NCI-H128 (cell line): ENCODE results near the gene REEP1.

ENCODE experiments used
- DNase-seq: peaks from one replicate; lab custom pipeline; 2025; ENCODE audit not compliant: unreplicated experiment; lab: John Stamatoyannopoulos, UW

The REEP1 gene

GRCh38 chr2:86284401-86284841, 53.0 kb downstream of the REEP1 start:
- DNase-seq: no peak

DNA sequence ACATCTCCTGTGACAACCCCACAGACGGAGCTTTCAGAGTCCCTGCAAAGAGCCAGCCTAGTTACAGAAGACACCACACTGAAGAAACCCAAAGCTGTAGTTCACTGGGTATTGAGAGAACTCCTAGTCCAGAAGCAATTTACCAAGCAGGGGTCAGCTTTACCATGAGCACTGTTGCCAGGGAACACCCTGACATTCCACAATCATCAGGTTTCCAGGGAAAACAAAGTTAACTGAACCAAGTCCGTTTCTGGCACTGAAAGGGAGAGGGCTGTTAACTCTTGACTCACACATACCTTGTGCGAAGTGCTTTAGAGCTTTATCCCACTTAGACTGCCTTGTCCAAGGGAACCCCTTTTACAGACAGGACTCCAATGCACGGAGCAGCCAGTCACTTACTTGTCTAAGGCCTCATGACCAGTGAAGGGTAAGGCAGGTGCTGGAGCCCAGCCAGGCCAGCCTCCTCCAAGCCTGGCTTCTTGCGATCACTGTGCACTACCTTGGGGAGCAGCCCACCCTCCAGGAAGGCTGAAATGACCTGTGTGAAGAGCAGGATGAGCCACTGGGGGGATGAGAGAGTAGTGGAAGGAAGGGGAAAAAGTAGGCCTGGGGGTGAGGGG, 53.9 kb downstream of the REEP1 start:
- no peak for DNase-seq

GRCh38 chr2:86281066-86281700, 56.2 kb downstream of the REEP1 start:
- no peak for DNase-seq

- no peak for DNase-seq
These were observed 57.2 kb downstream of the REEP1 start for GRCh38 chr2:86280191-86280667.

DNA sequence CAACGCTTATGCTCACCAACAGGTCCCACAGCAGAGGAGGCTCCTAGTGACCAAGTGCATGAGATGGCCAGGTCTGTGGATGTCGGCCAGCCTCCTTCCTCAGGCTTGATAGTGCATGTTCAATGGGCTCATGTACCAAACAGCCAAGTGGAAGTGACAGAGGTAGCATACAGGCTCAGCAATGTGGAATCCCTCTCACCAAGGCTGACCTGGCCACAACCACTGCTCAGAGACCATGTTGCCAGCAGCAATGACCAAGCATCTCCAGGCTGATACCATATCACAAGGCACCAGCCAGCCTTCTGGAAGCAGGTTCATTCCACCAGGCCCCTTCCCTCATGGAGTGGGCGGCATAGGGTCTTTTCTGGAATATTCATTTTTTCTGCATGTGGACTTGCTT, 61.5 kb downstream of the REEP1 start:
- DNase-seq: no peak

DNA sequence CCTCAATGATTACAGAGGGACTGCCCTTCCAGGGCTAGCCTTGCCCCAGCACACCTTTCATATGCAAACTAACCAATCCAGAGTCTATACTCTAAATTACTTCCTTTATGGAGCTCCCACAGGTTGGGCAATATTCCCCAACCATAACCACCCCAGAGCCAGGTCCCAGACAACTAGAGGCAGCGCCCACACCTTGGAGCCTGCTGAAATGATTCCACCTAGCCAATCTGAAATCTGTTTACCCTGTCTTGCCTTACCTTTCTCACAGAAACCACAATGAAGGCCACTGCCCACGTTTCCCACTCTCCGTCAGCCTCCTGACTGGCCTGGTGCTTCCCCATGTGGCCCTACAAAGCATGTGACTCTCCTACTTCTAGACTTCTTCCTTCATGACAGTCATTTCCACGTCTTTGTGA, 62.0 kb downstream of the REEP1 start:
- DNase-seq: no peak

GRCh38 chr2:86274918-86275275, 62.5 kb downstream of the REEP1 start:
- DNase-seq: no peak

DNA sequence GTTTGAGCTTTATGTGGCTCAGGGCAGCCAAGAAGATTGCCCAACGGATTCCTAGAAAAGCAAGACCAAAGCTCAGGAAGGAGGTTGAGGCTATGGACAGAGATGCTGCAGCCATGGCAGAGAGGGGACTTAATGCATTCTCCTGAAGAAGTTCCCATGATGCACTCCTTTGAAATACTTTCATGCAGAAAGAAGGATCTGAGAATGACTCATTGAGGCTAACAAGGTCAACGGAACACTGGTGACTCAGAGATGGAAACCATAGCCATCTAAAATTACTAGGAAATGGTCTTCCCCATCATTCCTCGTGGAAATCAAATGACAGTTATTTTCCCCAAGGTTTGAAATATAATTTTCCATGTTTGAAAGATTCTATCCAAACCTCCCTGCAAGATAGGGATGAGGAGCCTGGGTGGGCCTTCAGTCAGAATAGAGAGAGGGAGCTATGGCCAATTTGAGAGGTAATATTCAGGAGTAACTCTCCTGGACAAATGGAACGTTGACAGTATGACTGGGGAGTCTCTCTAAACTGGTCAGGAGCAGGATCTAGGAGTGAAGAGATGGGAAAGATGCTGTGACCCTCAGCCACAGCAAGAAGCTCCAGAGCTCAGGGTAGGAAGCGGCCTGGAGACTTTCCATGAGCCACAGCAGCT, 63.0 kb downstream of the REEP1 start:
- no peak for DNase-seq

- DNase-seq: no peak
These were observed 65.3 kb downstream of the REEP1 start for GRCh38 chr2:86272111-86272510.

- no peak for DNase-seq
These were observed 66.2 kb downstream of the REEP1 start for GRCh38 chr2:86271248-86271647.

- DNase-seq: no peak
These were observed 73.5 kb downstream of the REEP1 start for GRCh38 chr2:86263956-86264355.

GRCh38 chr2:86260978-86261377, 76.4 kb downstream of the REEP1 start:
- no peak for DNase-seq

DNA sequence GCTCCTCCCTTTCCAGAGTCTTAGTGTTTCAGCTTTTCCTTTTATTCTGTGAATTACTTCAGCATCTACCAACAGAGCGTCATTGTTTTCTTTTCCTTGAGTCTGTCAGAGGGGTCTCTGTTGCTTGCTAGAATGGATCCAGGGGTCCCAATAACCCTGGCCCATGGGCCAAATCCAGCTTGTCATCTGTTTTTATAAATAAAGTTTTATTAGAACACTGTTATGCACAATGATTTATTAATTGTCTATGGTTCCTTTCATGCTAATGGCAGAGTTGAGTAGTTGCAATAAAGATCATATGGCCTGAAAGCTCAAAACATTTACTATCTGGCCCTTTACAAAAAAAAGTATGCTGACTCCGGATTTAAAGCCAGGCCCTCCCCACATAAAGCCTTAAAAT, 79.3 kb downstream of the REEP1 start:
- no peak for DNase-seq

DNA sequence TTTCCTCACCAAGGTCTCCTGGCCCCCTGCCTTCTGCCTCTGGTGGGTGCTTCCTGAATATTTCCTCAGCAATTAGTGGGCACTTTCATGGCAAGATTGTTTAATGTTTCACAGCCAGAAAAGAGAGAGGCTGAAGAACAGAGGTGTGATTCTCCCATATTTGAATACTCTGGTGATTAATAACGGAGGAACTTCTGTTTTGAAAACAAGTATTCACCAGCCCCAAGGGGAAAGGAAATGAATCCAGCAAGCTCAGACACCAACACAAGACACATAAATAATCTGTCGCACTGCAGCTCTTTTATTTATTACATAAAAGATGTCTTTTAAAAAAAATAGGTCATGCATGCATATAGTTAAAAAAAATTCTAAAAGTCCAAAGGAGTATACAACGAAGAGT, 80.4 kb downstream of the REEP1 start:
- DNase-seq: no peak

GRCh38 chr2:86256300-86256699, 81.1 kb downstream of the REEP1 start:
- no peak for DNase-seq

DNA sequence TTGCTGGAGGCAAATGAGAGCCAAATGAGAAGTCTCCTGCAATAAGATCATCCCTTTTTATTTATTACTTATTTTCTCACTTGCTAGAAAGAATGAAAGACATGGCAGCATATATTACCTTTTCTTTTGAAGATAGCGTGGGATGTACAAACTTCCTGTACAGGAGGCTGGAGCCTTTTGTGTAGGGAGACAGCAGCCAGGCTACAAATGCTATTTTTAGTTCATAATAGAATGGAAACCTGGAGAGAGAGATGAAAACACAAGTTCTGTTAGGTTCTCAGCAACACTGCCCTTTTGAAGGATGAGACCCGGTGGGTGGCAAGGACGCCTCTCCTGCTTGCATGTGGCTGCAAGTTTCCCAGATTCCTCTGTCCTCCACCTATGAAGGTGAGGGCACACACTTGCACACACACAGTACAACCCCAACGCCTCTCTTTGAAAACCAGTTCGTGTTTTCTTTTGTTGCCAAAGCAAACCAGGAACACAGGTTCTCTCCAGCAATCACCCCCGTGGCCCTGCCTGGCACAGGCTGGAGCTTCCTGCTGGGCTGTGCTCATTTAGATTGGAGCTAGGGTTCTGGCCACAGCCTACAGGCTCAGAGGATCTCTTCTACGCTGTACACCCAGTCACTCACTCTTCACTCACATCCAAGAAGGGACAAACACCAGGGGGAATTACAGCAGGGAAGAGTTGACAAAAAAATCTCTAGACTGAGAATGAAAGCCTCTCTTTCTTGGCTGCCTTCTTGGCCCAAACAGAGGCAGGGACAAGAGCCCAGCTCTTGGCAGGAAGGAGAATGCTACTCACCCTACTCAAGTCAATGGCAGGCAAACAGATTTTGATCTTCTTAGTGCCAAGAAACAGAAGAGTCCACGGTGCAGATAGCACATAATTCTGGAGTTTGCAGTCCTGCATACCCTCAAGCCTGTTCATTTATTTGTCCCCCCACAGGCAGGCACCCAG, 82.6 kb downstream of the REEP1 start:
- no peak for DNase-seq

DNA sequence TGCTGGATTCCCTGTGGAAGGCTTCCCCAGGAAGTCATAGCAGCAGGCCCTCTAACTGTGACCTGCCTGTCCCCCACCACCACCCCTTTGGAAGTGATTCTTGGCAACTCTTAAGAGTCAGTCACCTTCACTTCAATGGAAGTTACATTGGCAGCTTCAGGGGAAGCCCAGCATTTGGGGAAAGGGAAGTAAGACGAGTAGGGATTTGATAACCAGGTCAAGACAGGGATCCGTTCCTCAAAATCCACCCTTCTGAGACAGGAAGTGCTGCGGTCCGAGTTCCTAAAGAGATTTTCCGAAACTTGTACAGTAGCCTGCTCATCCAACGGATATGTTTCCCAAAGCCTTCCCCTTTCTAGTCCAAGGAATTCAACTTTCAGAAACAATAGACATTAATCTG, 84.0 kb downstream of the REEP1 start:
- DNase-seq: no peak

GRCh38 chr2:86251840-86252266, 85.6 kb downstream of the REEP1 start:
- DNase-seq: no peak

DNA sequence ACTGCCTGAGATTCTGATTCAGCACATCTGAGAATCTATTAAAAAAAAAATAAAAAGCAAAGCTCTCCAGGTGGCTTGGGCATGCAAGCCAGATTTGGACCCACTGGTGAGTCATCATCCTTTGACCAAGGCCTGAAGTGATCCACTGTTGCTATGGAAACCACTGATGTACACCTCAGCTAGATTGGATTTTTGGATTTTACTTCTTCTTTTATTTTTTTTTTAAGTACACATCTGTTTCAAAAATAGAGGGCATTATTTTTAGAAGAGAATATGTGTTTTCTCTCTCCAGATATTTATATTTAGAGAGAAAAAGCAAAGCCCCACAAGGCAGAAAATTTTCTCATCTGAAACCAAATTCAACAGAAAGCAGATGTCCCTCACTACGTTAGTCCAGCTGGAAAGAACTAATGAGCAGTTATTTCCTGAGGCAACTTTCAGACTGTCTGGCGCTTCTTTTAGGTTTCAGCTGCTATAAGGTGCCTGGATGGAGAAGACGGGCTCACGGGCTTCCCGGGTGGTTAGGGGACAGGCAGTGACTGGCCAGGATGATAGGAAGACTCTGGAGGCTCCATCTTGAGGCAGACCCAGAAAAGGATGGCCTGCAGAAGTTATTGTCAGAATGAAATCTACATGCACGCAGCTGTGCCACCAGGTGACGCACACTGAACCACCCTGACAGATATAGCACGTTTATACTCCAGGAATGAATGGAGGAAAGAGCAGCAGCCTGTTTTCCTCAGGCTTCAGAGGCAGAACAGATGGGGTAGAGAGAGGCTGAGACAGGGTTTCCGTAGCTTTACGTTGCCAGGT, 87.6 kb downstream of the REEP1 start:
- DNase-seq: no peak

DNA sequence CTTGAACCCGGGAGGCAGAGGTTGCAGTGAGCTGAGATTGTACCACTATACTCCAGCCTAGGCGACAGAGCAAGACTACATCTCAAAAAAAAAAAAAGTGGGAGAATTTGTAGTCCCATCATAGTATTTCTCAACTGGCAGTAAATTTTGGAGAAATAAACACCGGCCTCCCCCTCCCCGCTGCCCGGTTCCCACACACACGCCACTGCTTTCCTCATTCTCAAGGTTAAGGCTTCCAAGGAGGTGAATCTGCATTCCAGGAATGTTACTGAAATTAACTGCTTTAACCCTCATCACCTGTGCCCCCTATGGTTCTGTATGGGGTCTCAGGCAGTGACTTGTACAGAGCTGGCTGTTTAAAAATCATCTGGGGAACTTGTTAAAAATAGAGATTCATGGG, 88.2 kb downstream of the REEP1 start:
- no peak for DNase-seq
